K562 (cell line): ENCODE data around the gene GGA3. TPM values are rescaled to one million over a fixed set of nuclear protein-coding genes. Genes with fewer than 3 reads are reported as not detected.

ENCODE experiments used
- CREBBP ChIP-seq: IDR thresholded peaks from one replicate; pipeline ENCODE4 v1.6.1; 2012; ENCODE audit warnings: low read depth, mild to moderate bottlenecking, control low read depth, inconsistent platforms, low read length
- CTCFL ChIP-seq: IDR thresholded peaks from 2 replicates; pipeline ENCODE4 v1.6.1; 2011; ENCODE audit warnings: borderline replicate concordance, low read depth, mild to moderate bottlenecking, moderate library complexity, low read length; ENCODE audit not compliant: insufficient read depth, poor library complexity, severe bottlenecking
- FOXJ3 ChIP-seq: sonication (generic); formaldehyde crosslinking; IDR thresholded peaks from 2 replicates; pipeline ENCODE4 v1.4.0; 2020; ENCODE audit warnings: mild to moderate bottlenecking, missing genetic modification reagents
- HLTF ChIP-seq: fragments of 450-650 bp; IDR thresholded peaks from 2 replicates; pipeline ENCODE4 v1.6.1; 2016
- JUND ChIP-seq, 2 experiments: IDR thresholded peaks; 2 replicates in 1 of 2; 3 replicates in 1 of 2; pipeline ENCODE4 v1.6.1; 2011; ENCODE audit warnings: borderline replicate concordance in 2 of 2, low read depth in 2 of 2, low read length in 2 of 2, improper control_type of control experiment in 1 of 2, missing biosample characterization in 1 of 2, missing genetic modification characterization in 1 of 2, missing genetic modification reagents in 1 of 2
- MLX ChIP-seq, 2 experiments: fragments of 450-650 bp in 1 of 2; sonication (generic) in 1 of 2; formaldehyde crosslinking; conservative IDR thresholded peaks; 2 replicates each; pipeline versions ENCODE4 v1.4.0 to v1.8.1; 2020 to 2022; ENCODE audit warnings: mild to moderate bottlenecking in 1 of 2, missing genetic modification reagents in 1 of 2
- NUFIP1 ChIP-seq: fragments of 450-650 bp; IDR thresholded peaks from 2 replicates; pipeline ENCODE4 v1.6.1; 2018; ENCODE audit not compliant: partially characterized antibody
- OTX1 ChIP-seq: fragments of 450-650 bp; formaldehyde crosslinking; IDR thresholded peaks from 2 replicates; pipeline ENCODE4 v1.4.0; 2022; ENCODE audit warnings: mild to moderate bottlenecking
- RBM39 ChIP-seq: fragments of 200-400 bp; formaldehyde crosslinking; optimal IDR thresholded peaks from 2 replicates; pipeline ENCODE3; 2018; ENCODE audit warnings: low read depth, low read length
- TCF7 ChIP-seq: sonication (generic); IDR thresholded peaks from 2 replicates; pipeline ENCODE4 v1.6.1; 2016; ENCODE audit warnings: antibody characterized with exemption, borderline replicate concordance
- TSC22D4 ChIP-seq: fragments of 450-650 bp; IDR thresholded peaks from 2 replicates; pipeline ENCODE4 v1.6.1; 2016; ENCODE audit warnings: missing genetic modification characterization, missing biosample characterization, control low read depth
- ZBTB1 ChIP-seq: sonication (generic); formaldehyde crosslinking; IDR thresholded peaks from 2 replicates; pipeline ENCODE4 v1.8.1; 2023; ENCODE audit warnings: missing genetic modification reagents, low read depth, mild to moderate bottlenecking, borderline replicate concordance
- ZBTB9 ChIP-seq: fragments of 450-650 bp; formaldehyde crosslinking; IDR thresholded peaks from 2 replicates; pipeline ENCODE4 v1.4.0; 2020; ENCODE audit warnings: mild to moderate bottlenecking, moderate library complexity
- ZNF318 ChIP-seq, 2 experiments: fragments of 450-650 bp; IDR thresholded peaks; 2 replicates each; pipeline ENCODE4 v1.6.1; 2016; ENCODE audit warnings: mild to moderate bottlenecking in 2 of 2, borderline replicate concordance in 1 of 2, low read depth in 1 of 2, moderate library complexity in 1 of 2
- polyA plus RNA-seq, 8 experiments: library from polyadenylated mRNA; depleted of rRNA in 4 of 8; stranded (reverse) in 5 of 8; unstranded in 3 of 8; fragments of >200 nt; fragmentation: Nextera tagmentation in 2 of 8; fragmentation: Illumina TruSeq in 1 of 8; extraction: Ambion mirVana in 2 of 8; extraction: Trizol in 1 of 8; gene quantifications; 2 replicates each; pipeline versions ENCODE4 v1.2.1 to v1.2.3, GENCODE V29; 2011 to 2014; ENCODE audit warnings: inconsistent platforms in 1 of 8, missing spikeins in 1 of 8
- total RNA-seq, 7 experiments: library from RNA; depleted of rRNA in 6 of 7; stranded (reverse); fragments of >200 nt in 6 of 7; fragmentation: Illumina TruSeq in 2 of 7; extraction: Trizol in 2 of 7; gene quantifications; 2 replicates each; pipeline versions ENCODE4 v1.2.1 to v1.2.3, GENCODE V29; 2011 to 2021; ENCODE audit warnings: low replicate concordance in 1 of 7

Gene GGA3
- total and polyA plus RNA-seq, 9 of the 15 experiments (the other 6 are each of a cell fraction or from before 2014, with no cell fraction given): 5.7 to 64.9 (median 25.4) TPM

GRCh38 chr17:75240394-75241142 lies 20.8 kb downstream of the GGA3 start (continued):
- TF ChIP-seq JUND (IDR thresholded peaks at IDR 0.05; ENCODE audit: borderline replicate concordance, low read depth, low read length) (peak; percentile 52), JUND (tag; IDR thresholded peaks at IDR 0.05; ENCODE audit: borderline replicate concordance, low read depth, low read length) (no peak), CTCFL (peak; percentile 99), ZNF318 (IDR thresholded peaks at IDR 0.05; ENCODE audit: borderline replicate concordance in 1 of 2, low read depth in 1 of 2) (no peak), ZBTB1 (CRISPR knock-in tag) (no peak), ZBTB9 (CRISPR knock-in tag) (no peak), CREBBP (no peak), HLTF (no peak), MLX (CRISPR knock-in tag; conservative IDR thresholded peaks at IDR 0.05) (0 out of 4 replicates have a peak, but pooled peaks of 1 of the 2 experiments have one; percentile 62), OTX1 (CRISPR knock-in tag) (no peak), FOXJ3 (CRISPR knock-in tag) (no peak), NUFIP1 (no peak), RBM39 (peak; percentile 60), TCF7 (no peak), TSC22D4 (no peak)
